ENCODE data around the gene ADGRE1. TPM values are rescaled to one million over a fixed set of nuclear protein-coding genes. Genes with fewer than 3 reads are reported as not detected.

Gene ADGRE1
- polyA plus RNA-seq, 1 of the 3 experiments (the other 2 are of a cell fraction), result 8.9 TPM

DNA sequence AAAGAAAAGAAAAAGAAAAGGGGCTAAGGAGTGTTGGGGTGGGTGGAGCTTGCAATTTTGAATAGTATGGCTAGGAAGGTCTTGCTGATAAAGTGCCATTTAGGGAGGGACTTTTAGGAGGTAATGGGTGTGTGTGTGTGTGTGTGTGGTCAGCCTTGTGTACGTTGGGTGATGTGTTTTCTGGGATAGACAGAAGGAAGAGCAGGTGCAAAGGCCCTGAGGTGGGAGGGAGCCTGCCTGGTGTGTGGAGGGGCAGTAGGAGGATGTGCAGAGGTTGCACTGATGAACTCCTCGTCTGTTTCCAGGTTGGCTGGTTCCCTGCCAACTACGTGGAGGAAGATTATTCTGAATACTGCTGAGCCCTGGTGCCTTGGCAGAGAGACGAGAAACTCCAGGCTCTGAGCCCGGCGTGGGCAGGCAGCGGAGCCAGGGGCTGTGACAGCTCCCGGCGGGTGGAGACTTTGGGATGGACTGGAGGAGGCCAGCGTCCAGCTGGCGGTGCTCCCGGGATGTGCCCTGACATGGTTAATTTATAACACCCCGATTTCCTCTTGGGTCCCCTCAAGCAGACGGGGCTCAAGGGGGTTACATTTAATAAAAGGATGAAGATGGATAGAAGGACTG is 30.5 kb upstream of the ADGRE1 start:
- H3K79me2 ChIP-seq (ENCODE audit: insufficient read depth), result no peaks in the 10 kb centered on the region
- H3K4me1 ChIP-seq (ENCODE audit: control insufficient read depth in 1 of 2, insufficient read depth in 2 of 2, low read depth in 1 of 2, low read length in 1 of 2), result no peaks in the 10 kb centered on the region
- no peaks in the 10 kb centered on the region for H3K9me3 ChIP-seq
- H3K4me3 ChIP-seq (ENCODE audit: low read depth in 2 of 2, low read length in 1 of 2), result no peak overlapping the region
- H3K9ac ChIP-seq, result no peak overlapping the region
- no peaks in the 10 kb centered on the region for H4K20me1 ChIP-seq (ENCODE audit: insufficient read depth)
- H3K27me3 ChIP-seq (ENCODE audit: insufficient read depth), result peaks cover 61% of the 10 kb centered on the region
- no peaks in the 10 kb centered on the region for H3F3A ChIP-seq (replicated peaks; ENCODE audit: insufficient read depth)
- H3K36me3 ChIP-seq (replicated peaks in 1 of 2; ENCODE audit: control insufficient read depth in 1 of 2, insufficient read depth in 2 of 2, low read length in 1 of 2), result no peaks in the 10 kb centered on the region
- no peak overlapping the region for H3K4me2 ChIP-seq
- no peak overlapping the region for H2AFZ ChIP-seq (ENCODE audit: low read depth)
- TF ChIP-seq SIN3A (IDR thresholded peaks at IDR 0.05; ENCODE audit: borderline replicate concordance, low read depth, low read length) (no peak), CTCF (IDR thresholded peaks at IDR 0.05) (no peak), TAF1 (IDR thresholded peaks at IDR 0.05; ENCODE audit: borderline replicate concordance, low read depth, low read length) (no peak), IRF3 (IDR thresholded peaks at IDR 0.05; ENCODE audit: low read depth, low read length) (no peak), ELF1 (IDR thresholded peaks at IDR 0.05) (no peak), YY1 (IDR thresholded peaks at IDR 0.05; ENCODE audit: low read depth) (no peak), USF1 (IDR thresholded peaks at IDR 0.05; ENCODE audit: borderline replicate concordance, low read depth) (no peak)
- TF ChIP-seq, protein P1, sequence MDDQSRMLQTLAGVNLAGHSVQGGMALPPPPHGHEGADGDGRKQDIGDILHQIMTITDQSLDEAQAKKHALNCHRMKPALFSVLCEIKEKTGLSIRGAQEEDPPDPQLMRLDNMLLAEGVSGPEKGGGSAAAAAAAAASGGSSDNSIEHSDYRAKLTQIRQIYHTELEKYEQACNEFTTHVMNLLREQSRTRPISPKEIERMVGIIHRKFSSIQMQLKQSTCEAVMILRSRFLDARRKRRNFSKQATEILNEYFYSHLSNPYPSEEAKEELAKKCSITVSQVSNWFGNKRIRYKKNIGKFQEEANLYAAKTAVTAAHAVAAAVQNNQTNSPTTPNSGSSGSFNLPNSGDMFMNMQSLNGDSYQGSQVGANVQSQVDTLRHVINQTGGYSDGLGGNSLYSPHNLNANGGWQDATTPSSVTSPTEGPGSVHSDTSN (IDR thresholded peaks at IDR 0.05), result no peak
- DNase-seq, result no peak
- H3K27ac ChIP-seq (ENCODE audit: low read depth in 2 of 2, low read length in 1 of 2), result no peak overlapping the region
- no peaks in the 10 kb centered on the region for H3K9me2 ChIP-seq
- ChIA-PET POLR2A (interaction anchor here (0.5 kb wide), 1 partner anchor 8 kb away, joined by 3 read pairs; no protein-coding TSS in a partner anchor), CTCF (no interaction called here)
- 23% methylated on average over 10 of the region's 14 CpGs for WGBS (ENCODE audit: low lambda C conversion rate)

DNA sequence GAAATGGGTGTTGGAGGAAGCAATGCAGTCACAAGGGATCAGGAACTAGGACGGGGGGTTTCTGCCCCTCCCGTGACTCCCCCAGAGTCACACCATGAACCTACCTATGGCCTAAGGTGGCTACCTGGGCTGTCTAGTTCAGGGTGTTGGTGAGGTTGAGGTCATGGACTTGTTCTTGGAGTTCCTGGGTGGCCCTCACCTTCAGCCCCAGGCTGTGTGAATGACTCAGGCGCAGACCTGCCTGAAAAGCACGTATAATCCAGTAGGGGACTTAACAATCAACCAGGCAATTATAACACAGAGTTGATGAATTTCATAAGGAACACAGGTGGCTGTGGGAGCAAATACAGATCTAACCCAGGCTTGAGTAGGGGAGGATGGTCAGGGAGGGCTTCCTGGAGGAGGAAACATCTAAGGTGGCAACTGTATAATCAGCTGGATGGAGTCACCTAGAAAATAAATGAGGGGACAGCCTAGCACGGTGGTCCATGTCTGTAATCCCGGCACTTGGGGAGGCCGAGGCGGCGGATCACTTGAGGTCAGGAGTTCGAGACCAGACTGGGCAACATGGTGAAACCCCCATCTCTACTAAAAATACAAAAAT is 25.6 kb upstream of the ADGRE1 start:
- no peak for DNase-seq
- 59% methylated on average over 9 of the region's 10 CpGs for WGBS (ENCODE audit: low lambda C conversion rate)
- H3K79me2 ChIP-seq (ENCODE audit: insufficient read depth), result no peaks in the 10 kb centered on the region
- no peak overlapping the region for H3K9ac ChIP-seq
- H3K36me3 ChIP-seq (replicated peaks in 1 of 2; ENCODE audit: control insufficient read depth in 1 of 2, insufficient read depth in 2 of 2, low read length in 1 of 2), result no peaks in the 10 kb centered on the region
- H3K4me1 ChIP-seq (ENCODE audit: control insufficient read depth in 1 of 2, insufficient read depth in 2 of 2, low read depth in 1 of 2, low read length in 1 of 2), result no peaks in the 10 kb centered on the region
- H2AFZ ChIP-seq (ENCODE audit: low read depth), result no peak overlapping the region
- CTCF ChIA-PET, result interaction anchor here (0.5 to 3.5 kb wide), 5 partner anchors 71 to 1610 kb away, joined by 3 to 24 read pairs (median 5); partner anchors contain the start of gene GPR108
- no peaks in the 10 kb centered on the region for H3K9me3 ChIP-seq
- H3K27me3 ChIP-seq (ENCODE audit: insufficient read depth), result peaks cover 50% of the 10 kb centered on the region; the same call in 1 of the 2 replicates
- H3K9me2 ChIP-seq, result no peaks in the 10 kb centered on the region
- H3K27ac ChIP-seq (ENCODE audit: low read depth in 2 of 2, low read length in 1 of 2), result no peak overlapping the region
- no peak overlapping the region for H3K4me3 ChIP-seq (ENCODE audit: low read depth in 2 of 2, low read length in 1 of 2)
- POLR2A ChIA-PET, result no interaction called here
- H4K20me1 ChIP-seq (ENCODE audit: insufficient read depth), result no peaks in the 10 kb centered on the region
- no peaks in the 10 kb centered on the region for H3F3A ChIP-seq (replicated peaks; ENCODE audit: insufficient read depth)
- H3K4me2 ChIP-seq, result no peak overlapping the region
- TF ChIP-seq NRF1 (IDR thresholded peaks at IDR 0.05; ENCODE audit: low read depth, low read length) (no peak), ZBTB33 (IDR thresholded peaks at IDR 0.05; ENCODE audit: borderline replicate concordance, low read depth) (no peak), CTCF (IDR thresholded peaks at IDR 0.05) (no peak)
- TF ChIP-seq, protein P2, sequence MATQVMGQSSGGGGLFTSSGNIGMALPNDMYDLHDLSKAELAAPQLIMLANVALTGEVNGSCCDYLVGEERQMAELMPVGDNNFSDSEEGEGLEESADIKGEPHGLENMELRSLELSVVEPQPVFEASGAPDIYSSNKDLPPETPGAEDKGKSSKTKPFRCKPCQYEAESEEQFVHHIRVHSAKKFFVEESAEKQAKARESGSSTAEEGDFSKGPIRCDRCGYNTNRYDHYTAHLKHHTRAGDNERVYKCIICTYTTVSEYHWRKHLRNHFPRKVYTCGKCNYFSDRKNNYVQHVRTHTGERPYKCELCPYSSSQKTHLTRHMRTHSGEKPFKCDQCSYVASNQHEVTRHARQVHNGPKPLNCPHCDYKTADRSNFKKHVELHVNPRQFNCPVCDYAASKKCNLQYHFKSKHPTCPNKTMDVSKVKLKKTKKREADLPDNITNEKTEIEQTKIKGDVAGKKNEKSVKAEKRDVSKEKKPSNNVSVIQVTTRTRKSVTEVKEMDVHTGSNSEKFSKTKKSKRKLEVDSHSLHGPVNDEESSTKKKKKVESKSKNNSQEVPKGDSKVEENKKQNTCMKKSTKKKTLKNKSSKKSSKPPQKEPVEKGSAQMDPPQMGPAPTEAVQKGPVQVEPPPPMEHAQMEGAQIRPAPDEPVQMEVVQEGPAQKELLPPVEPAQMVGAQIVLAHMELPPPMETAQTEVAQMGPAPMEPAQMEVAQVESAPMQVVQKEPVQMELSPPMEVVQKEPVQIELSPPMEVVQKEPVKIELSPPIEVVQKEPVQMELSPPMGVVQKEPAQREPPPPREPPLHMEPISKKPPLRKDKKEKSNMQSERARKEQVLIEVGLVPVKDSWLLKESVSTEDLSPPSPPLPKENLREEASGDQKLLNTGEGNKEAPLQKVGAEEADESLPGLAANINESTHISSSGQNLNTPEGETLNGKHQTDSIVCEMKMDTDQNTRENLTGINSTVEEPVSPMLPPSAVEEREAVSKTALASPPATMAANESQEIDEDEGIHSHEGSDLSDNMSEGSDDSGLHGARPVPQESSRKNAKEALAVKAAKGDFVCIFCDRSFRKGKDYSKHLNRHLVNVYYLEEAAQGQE (IDR thresholded peaks at IDR 0.05; ENCODE audit: low read depth, low read length), result no peak

Measured in SK-N-SH (cell line).